ENCODE data around the gene PRDM16.

Gene PRDM16

GRCh38 chr1:3196577-3197245 lies 127.7 kb downstream of the PRDM16 start:
- no peak for DNase-seq (ENCODE audit: low read depth in 2 of 3, low spot score in 2 of 3)

DNA sequence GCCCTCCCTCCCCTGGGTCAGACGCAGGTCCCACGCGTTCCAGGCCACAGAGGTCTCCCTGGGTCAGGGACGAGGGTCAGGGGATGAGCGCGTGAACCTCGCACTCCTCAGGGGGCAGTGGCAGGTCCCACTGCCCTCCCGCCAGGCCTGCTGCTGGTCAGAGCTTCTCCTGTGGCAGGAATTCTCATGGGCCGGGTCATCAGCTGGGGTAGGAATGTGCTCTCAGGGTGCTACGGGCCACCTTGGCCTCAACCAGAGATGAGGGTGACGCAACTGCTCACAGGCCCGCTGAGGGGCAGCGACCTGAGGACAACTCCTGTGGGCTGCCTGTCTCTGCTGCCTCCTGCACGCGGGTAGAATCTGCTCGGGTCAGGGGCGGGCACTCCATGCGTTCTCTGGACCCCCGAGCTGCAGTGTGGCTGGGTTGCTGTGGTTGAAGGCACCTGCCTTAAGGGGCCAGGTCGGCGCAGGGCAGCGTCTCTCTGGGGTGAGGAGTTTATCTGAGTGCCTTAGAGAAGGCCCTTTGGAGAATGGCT lies 128.8 kb downstream of the PRDM16 start:
- DNase-seq (ENCODE audit: low read depth in 2 of 3, low spot score in 2 of 3): no peak

DNA sequence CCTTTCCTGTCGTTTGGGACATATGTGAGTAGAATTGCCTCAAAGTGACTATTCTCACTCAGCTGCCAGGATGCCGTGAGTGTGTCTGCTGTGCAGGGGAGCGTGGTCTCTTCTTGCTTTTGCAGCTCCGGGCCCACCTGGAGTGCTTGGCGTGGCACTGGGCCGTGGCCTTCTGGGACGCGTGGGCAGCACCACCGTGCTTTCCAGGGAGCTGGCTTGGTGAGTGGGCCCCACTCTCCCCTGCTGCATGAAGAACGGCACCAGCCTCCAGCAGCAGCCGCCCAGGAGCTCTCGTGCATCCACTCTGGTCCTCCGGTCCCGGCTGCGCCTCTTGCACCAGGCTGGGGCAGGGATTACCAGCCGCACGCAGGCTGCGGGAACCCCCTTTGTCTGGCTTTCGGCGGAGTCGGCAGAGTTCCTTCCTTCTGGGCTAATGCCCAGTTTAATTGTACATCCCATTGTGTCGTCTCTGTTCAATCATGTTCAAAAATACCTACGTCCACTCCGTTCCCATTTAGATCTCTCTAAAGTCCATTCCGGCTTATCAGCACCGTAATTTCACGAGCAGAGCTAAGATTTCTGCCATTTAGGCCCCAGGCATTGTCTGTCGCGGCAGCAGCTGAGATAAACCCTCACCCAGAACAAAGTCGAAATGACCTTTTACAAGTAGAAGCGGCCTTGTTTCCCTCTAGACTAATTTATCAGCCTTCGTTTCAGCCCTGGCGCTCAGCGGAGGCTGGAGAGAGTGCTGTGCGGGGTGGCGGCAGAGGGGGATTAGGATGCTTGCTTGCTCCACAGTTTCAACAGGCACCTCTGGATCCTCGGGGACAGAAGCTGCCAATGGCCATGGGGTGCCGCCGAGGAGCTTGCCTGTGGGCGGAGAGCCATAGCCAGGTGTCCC lies 129.6 kb downstream of the PRDM16 start:
- no peak for DNase-seq (ENCODE audit: low read depth in 2 of 3, low spot score in 2 of 3)

DNA sequence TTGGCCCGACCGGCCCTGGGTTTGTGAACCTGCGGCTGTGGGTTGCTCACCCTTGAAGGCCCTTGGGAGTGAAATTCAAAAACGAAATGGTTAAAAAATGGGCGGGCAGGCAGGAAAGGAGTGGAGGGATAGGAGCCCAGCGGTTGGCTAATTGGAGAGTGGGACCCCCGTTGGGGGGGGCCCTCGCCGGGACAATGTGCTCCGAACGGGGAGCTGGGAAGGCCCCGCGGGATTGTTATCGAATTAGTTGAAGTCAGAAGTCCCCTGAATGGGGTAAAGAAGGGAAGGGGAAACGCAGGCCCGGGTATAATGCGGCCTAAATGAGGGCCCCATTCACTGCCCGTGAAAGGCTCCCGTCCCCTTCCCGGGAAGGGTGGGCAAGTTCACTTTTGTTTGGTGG lies 135.7 kb downstream of the PRDM16 start:
- DNase-seq (ENCODE audit: low read depth in 2 of 3, low spot score in 2 of 3): no peak

DNA sequence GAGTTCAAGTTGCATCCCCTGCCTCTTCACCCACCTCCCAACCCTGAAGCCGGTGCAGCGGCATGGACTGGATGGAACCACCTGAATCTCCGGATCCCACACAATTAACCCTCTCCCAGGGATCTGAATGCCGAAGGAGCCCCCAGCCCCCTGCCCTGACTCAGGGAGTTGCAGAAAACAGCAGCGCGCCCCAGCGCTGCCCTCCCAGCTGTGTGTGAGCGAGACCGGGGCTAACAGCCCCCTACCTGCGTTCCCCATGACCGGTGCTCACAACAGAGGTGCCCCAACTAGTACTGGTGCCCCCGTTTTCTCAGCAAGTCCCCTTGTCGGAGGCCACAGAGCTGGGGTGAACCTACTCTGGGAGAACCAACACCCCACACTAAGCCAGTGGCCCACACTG lies 136.8 kb downstream of the PRDM16 start:
- no peak for DNase-seq (ENCODE audit: low read depth in 2 of 3, low spot score in 2 of 3)

DNA sequence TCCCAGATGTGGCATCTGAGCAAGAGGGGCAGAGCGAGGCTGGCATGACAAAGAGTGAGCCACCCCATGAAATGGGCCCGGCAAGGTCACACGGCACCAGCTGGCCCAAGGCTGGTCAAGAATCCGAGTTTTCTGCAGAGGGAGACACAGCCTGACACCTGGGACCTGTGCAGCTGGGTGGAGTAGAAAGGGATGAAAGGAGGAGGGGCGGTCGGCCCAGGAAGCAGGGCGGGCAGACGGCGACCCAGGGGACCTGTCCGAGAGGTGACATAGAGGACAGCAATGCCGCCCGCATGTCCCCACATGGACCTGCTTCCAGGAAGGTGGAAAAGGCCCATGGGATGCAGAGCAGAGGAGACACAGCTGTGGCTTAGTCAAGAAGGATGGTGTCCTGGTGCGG lies 137.7 kb downstream of the PRDM16 start:
- no peak for DNase-seq (ENCODE audit: low read depth in 2 of 3, low spot score in 2 of 3)

GRCh38 chr1:3207217-3207848 lies 138.3 kb downstream of the PRDM16 start:
- DNase-seq (ENCODE audit: low read depth in 2 of 3, low spot score in 2 of 3): no peak

DNA sequence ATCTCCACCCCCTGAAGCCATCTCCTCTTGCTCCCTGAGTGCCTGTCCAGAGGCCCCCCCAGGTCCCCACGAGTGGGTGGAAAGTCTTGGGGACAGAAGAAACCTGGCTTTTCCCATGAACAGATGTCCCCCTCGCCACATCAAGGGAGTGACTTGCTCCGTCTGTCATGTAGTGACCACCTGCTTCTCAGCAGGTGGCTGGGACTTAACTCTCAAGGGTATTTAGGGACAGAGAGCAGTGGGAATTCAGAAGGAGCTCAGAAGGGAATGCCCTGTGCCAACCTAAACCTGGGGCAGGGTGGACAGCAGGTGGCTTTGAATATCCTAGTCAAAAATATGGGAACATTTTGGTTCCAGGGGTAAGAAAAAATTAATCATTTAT lies 139.8 kb downstream of the PRDM16 start:
- no peak for DNase-seq (ENCODE audit: low read depth in 2 of 3, low spot score in 2 of 3)

DNA sequence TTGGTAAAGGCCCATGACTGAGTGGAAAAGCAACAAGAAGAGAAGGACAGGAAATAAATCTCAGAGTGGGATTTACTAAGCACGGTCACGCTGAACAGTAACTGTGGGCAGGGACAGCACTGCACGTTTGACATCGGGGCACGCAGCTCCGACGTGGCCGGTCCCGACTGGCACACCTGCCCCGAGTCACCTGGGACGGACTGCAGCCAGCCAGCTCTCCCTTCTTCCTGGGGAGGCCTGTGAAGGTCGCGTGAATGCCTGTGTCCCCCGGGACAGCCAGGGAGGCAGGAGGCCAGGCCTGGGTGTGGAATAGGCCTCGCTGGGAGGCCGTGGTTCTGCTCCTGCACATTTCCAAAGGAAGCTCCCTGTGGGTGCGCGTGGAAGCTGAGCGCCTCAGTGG lies 140.2 kb downstream of the PRDM16 start:
- DNase-seq (ENCODE audit: low read depth in 2 of 3, low spot score in 2 of 3): no peak

DNA sequence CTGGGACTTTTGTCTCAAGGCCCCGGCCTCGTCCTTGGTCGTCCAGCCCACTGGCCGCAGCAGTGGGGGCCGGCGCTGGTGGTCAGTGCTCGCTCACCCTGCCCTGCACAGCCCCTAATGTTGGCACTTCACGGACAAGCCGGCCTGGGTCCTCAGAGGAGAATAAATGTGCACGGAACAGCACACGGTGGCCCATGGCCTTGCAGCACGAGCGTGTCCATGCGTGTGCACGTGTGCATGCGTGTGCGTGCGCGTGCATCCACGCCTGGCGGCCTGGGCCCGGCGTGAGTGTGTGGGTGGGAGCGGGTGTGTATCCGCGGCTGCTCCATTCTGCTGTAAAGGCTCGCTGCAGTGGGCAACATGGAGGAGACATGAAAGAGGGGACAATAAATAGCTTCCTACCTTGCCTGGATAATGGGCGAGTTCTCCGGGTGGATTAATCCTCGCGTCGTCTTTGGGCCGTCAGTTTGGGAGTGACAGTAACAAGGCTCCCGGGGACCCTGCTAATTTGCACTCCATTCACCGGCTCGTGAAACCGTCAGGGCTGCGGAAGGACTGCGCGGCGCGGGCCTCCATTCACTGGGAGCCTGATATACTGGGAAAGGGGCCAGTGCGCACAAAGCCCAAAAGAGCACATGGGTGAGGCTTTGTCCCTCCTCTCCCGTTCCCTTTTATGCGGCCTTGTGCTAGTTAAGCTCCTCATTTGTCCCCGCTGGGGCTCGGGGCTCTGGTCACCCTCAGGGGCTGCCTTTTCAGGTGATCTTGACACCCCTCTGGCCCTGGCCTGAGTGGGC lies 142.8 kb downstream of the PRDM16 start:
- no peak for DNase-seq (ENCODE audit: low read depth in 2 of 3, low spot score in 2 of 3)

GRCh38 chr1:3212453-3213355 lies 143.7 kb downstream of the PRDM16 start:
- no peak for DNase-seq (ENCODE audit: low read depth in 2 of 3, low spot score in 2 of 3)

DNA sequence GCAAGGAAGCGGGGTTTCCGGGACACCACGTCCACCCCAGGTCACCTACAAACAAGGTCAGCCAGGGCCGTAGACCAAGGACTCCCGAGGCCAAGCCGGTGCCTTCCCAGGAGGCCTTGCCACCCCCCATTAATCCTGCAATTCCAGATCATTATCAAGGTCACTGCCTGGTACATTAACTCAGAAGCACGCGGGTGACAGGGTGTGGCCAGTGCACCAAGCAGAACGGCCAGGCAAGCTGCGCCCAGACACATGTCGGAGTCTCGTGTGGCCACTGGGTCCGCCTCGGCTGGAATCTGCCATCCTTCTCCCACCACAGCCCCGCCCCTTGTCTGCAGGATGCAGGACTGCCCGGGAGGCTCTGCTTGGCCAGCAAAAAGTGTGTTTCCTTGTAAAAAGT lies 144.7 kb downstream of the PRDM16 start:
- no peak for DNase-seq (ENCODE audit: low read depth in 2 of 3, low spot score in 2 of 3)

DNA sequence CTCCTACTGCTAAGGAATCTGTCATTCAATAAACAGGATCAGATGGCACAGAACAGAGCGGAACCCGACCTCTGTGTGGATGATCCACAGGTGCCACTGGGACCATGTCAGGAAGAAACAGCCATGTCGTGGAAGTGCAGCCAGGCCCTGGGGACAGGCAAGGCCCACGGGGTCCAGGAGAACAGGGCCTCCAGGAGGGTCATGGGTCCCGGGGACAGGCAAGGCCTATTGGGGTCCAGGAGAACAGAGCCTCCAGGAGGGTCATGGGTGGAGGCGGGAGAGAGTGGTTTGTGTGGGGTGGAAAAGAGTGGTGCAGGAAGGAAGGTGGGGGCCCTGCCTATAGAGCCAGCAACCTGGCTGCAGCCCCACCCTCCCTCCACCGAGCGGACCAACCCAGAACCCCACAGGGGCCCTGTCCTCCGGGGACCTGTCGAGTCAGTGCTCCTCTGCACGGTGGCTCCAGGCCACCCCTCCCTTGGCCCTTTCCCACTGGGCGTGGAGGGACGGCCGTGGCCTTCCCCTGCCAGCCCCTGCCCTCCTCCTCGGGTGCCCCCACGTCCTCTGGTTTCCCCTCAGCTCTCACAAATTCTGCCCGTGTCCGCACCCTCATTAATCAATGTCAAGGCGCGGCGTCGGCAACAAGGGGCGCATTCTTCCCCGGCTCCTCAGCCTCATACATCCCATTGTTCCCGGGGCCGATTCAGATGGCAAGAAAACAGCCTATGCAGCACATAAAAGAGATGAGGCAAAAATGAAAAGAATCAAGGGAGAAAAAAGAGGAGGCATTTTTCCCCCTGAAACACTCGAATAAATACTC lies 146.4 kb downstream of the PRDM16 start:
- DNase-seq (ENCODE audit: low read depth in 2 of 3, low spot score in 2 of 3): no peak

GRCh38 chr1:3216015-3216391 lies 147.0 kb downstream of the PRDM16 start:
- no peak for DNase-seq (ENCODE audit: low read depth in 2 of 3, low spot score in 2 of 3)

GRCh38 chr1:3217181-3217641 lies 148.2 kb downstream of the PRDM16 start:
- DNase-seq (ENCODE audit: low read depth in 2 of 3, low spot score in 2 of 3): no peak

- no peak for DNase-seq (ENCODE audit: low read depth in 2 of 3, low spot score in 2 of 3)
These were observed 149.1 kb downstream of the PRDM16 start for GRCh38 chr1:3217979-3218679.

DNA sequence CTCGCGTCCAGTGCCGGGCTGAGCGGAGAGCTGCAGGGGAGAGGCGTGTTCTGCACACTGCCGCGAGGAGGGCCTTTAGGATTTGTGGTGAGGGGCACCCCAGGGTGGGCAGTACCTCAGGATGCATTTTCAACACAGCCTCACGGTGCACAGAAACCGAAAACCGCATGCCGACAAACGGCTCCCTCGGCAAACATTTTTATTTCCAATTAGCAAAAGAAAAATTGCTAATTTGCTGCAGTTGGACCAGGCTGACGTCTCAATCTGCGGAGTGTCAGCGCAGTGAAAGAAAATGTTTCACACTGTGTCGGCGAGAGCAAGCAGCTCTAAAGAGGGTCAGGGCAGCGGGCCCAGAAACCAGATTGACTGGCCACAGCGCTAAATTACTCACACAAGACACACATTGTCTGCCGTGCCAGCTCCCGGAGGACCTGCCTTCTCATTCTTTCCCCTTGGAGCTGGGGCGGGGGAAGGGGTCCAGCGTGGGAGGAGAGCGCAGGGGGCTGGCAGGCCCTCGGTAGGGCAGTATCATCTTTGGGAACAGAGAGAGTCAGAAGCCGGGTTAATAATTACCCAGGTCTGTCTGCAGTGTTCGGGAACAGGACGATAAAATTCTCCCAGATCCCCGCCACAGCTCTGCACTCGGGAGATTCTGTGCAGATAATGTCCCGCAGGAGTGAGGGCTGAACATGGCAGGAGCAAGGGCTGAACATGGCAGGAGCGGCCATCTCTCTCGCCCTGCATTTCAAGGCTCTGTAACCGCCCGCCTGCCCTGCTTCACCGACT lies 150.2 kb downstream of the PRDM16 start:
- DNase-seq (ENCODE audit: low read depth in 2 of 3, low spot score in 2 of 3): no peak
